Brain microvascular endothelial cell (primary cell): ENCODE results near the gene JPH4.

Experiments used
- DNase-seq: peaks from one replicate; pipeline ENCODE4 v3.0.0-alpha.2; 2020
- H3K27ac ChIP-seq: fragments of 250-450 bp; sonication (Bioruptor Pico); 2 replicates; pipeline ENCODE4 v1.5.1; 2020; ENCODE audit warnings: mild to moderate bottlenecking, moderate library complexity
- H3K27me3 ChIP-seq: fragments of 250-450 bp; sonication (Bioruptor Pico); replicated peaks from 2 replicates; pipeline ENCODE4 v1.5.1; 2020; ENCODE audit warnings: mild to moderate bottlenecking
- H3K36me3 ChIP-seq: fragments of 250-450 bp; sonication (Bioruptor Pico); replicated peaks from 2 replicates; pipeline ENCODE4 v1.5.1; 2020; ENCODE audit warnings: mild to moderate bottlenecking
- H3K4me3 ChIP-seq: 2 replicates; pipeline ENCODE4 v1.5.1; 2011; ENCODE audit warnings: low read depth, mild to moderate bottlenecking, control low read depth, low read length, moderate library complexity
- CTCF ChIP-seq: IDR thresholded peaks from 2 replicates; pipeline ENCODE4 v1.5.1; 2011; ENCODE audit warnings: low read depth, mild to moderate bottlenecking, moderate library complexity, low read length, control low read depth, inconsistent platforms; ENCODE audit errors: missing control alignments
- in situ Hi-C: cut with HindIII; loops from 2 replicates; pipeline ENCODE4 v1.10.0; 2017; ENCODE audit warnings: low sequenced_read_pairs, low pct_ligation_motif_present

Gene JPH4

GRCh38 chr14:23544511-23545447 lies 33.8 kb downstream of the JPH4 start:
- Histone ChIP-seq H3K4me3 (no peak overlapping the region), H3K27me3 (no peaks in the 10 kb centered on the region)

GRCh38 chr14:23543403-23543802 lies 35.2 kb downstream of the JPH4 start:
- no peak overlapping the region for H3K27ac ChIP-seq
- no peak for TF ChIP-seq CTCF
- DNase-seq: no peak
- no peak overlapping the region for H3K4me3 ChIP-seq
- H3K27me3 ChIP-seq: no peaks in the 10 kb centered on the region
- no peaks in the 10 kb centered on the region for H3K36me3 ChIP-seq
- in situ Hi-C loops: no loop called here

More at GRCh38 chr14:23544511-23545447, 33.8 kb downstream of the JPH4 start:
- in situ Hi-C loops: no loop called here
- Histone ChIP-seq H3K27ac (no peak overlapping the region), H3K36me3 (no peaks in the 10 kb centered on the region)
- no peak for TF ChIP-seq CTCF
- no peak for DNase-seq

- no peak for TF ChIP-seq CTCF
- in situ Hi-C loops: no loop called here
These were observed 36.3 kb downstream of the JPH4 start for GRCh38 chr14:23542261-23542660.

GRCh38 chr14:23540141-23540469 lies 38.5 kb downstream of the JPH4 start:
- DNase-seq: no peak
- Histone ChIP-seq H3K27me3 (no peaks in the 10 kb centered on the region), H3K4me3 (no peak overlapping the region), H3K36me3 (no peaks in the 10 kb centered on the region), H3K27ac (no peak overlapping the region)
- in situ Hi-C loops: no loop called here
- no peak for TF ChIP-seq CTCF

More at GRCh38 chr14:23542261-23542660, 36.3 kb downstream of the JPH4 start:
- H3K27ac ChIP-seq: no peak overlapping the region
- no peak overlapping the region for H3K4me3 ChIP-seq
- no peak for DNase-seq
- H3K27me3 ChIP-seq: no peaks in the 10 kb centered on the region
- no peaks in the 10 kb centered on the region for H3K36me3 ChIP-seq

GRCh38 chr14:23539248-23540140 lies 39.1 kb downstream of the JPH4 start:
- no peak overlapping the region for H3K27ac ChIP-seq
- in situ Hi-C loops: no loop called here
- H3K36me3 ChIP-seq: no peaks in the 10 kb centered on the region
- H3K4me3 ChIP-seq: no peak overlapping the region
- no peaks in the 10 kb centered on the region for H3K27me3 ChIP-seq
- TF ChIP-seq CTCF: peak; percentile 84
- peak; percentile 17 for DNase-seq
